RKO (cell line): ENCODE data around the gene TNF.
A peak's percentile ranks its signal among the peaks of the same experiment; 100 is the strongest.

ENCODE experiments used
- DNase-seq: peaks from one replicate; pipeline ENCODE4 v3.0.0-alpha.2; 2016; ENCODE audit warnings: low spot score

The TNF gene

DNA sequence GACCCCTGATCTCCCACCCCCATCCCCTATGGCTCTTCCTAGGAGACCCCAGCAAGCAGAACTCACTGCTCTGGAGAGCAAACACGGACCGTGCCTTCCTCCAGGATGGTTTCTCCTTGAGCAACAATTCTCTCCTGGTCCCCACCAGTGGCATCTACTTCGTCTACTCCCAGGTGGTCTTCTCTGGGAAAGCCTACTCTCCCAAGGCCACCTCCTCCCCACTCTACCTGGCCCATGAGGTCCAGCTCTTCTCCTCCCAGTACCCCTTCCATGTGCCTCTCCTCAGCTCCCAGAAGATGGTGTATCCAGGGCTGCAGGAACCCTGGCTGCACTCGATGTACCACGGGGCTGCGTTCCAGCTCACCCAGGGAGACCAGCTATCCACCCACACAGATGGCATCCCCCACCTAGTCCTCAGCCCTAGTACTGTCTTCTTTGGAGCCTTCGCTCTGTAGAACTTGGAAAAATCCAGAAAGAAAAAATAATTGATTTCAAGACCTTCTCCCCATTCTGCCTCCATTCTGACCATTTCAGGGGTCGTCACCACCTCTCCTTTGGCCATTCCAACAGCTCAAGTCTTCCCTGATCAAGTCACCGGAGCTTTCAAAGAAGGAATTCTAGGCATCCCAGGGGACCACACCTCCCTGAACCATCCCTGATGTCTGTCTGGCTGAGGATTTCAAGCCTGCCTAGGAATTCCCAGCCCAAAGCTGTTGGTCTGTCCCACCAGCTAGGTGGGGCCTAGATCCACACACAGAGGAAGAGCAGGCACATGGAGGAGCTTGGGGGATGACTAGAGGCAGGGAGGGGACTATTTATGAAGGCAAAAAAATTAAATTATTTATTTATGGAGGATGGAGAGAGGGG is 1.9 kb upstream of the TNF start:
- DNase-seq, result no peak

DNA sequence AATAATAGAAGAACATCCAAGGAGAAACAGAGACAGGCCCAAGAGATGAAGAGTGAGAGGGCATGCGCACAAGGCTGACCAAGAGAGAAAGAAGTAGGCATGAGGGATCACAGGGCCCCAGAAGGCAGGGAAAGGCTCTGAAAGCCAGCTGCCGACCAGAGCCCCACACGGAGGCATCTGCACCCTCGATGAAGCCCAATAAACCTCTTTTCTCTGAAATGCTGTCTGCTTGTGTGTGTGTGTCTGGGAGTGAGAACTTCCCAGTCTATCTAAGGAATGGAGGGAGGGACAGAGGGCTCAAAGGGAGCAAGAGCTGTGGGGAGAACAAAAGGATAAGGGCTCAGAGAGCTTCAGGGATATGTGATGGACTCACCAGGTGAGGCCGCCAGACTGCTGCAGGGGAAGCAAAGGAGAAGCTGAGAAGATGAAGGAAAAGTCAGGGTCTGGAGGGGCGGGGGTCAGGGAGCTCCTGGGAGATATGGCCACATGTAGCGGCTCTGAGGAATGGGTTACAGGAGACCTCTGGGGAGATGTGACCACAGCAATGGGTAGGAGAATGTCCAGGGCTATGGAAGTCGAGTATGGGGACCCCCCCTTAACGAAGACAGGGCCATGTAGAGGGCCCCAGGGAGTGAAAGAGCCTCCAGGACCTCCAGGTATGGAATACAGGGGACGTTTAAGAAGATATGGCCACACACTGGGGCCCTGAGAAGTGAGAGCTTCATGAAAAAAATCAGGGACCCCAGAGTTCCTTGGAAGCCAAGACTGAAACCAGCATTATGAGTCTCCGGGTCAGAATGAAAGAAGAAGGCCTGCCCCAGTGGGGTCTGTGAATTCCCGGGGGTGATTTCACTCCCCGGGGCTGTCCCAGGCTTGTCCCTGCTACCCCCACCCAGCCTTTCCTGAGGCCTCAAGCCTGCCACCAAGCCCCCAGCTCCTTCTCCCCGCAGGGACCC is 981 bp upstream of the TNF start:
- no peak for DNase-seq

- no peak for DNase-seq
Measured at GRCh38 chr6:31575952-31576685, 754 bp downstream of the TNF start.

- DNase-seq, result no peak
Measured at GRCh38 chr6:31576897-31577578, 1.7 kb downstream of the TNF start.

- DNase-seq, result no peak
Measured at GRCh38 chr6:31577579-31577966, 2.2 kb downstream of the TNF start.

- no peak for DNase-seq
Measured at GRCh38 chr6:31578184-31579118, 3.1 kb downstream of the TNF start.

GRCh38 chr6:31579119-31579505 is 3.7 kb downstream of the TNF start:
- DNase-seq, result no peak

GRCh38 chr6:31579546-31580437 is 4.4 kb downstream of the TNF start:
- DNase-seq, result no peak

DNA sequence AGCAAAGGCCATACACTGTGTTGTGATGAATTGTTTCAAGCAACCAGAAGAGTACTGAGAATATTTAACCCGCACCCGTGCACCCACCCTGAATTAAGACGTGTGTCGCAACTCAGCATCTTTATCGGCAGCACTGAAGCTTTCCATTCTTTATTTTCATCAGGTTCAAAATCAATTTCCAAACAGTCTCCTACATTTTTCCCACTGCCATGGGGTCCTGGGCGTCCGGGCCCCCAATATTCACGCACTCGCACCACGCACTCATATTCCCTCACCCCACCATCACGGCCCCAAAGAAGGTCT is 5.0 kb downstream of the TNF start:
- DNase-seq, result no peak

GRCh38 chr6:31580807-31581433 is 5.6 kb downstream of the TNF start:
- peak; percentile 77 for DNase-seq

DNA sequence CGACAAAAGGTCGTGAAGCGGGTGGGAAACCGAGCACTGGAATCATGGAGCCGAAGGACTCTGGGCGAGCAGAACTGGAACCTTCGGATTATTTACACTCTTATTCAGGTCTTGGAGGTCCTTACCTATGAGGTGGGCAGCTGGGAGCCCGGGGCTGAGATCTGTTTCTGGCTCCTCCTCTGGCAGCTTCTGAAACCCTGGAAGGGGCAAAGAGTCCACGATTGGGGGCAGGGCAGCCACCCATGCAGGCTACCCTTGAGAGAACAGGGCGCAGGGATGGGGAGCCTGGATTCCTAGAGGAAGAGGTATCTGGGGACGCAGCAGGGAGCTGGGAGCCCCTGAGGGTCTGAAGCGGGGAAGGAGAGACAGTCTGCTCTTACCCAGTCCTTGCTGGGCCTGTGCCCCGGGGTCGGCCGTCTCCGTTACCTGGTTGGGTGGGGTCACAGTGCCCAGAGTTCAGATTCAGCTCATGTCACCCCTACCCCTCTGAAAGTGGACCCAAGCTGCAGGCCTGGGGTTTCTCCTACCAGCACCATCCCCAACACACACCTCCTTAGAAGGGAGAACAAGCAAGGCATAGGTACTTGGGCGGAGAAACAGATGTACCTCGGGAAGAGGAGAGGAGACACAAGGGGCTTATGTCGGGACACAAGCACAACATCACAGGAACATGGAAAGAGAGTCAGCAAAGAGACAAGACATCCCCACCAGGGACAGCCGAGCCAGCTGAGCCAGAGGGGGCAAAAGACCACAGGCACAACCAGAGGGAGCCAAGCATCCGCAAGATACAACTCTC is 6.3 kb downstream of the TNF start:
- DNase-seq, result no peak

DNA sequence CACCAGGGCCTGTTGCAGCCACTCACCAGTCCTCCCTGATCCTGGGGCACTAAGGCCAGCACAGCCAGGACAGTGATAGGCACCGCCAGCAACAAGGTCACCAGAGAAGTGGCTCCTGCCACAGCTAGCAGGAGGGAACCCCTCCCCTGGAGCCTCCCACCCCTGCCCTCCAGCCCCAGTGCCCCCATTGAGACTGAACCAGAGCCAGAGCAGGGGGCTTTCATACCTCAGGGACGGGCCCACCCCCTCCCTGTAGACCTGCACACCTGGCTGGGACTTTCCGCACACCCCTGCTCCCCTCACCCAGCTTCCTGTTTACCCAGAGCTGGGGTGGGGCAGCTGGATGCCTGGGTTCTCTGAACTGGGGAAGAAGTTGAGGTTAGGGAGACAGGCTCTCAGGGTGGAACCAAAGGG is 6.9 kb downstream of the TNF start, which contains the start of gene LTB:
Gene LTB, minus strand, starts transcription at position 195 of the 414 bp plus-strand sequence. Its CDS starts 7 bp downstream, at position 188.
- no peak for DNase-seq

DNA sequence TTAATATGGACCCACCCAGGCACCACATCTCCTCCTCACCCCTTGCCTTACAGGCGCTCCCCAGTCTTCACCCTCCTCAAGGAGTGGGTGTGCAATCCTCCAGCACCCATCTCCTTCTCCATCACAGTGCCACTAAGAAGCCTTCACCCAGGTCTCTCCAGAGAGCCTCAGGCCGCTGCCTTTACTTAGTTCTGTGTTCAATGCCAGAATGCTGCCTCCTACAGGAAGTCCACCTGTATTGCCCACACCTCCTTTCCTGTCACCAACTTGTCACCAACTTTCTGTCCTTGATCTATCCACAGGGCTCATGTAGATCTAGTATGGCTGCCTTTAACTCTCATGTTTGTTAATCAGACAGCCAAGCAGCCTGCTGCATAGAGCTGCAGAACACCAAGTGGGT is 10.1 kb downstream of the TNF start:
- DNase-seq, result no peak

DNA sequence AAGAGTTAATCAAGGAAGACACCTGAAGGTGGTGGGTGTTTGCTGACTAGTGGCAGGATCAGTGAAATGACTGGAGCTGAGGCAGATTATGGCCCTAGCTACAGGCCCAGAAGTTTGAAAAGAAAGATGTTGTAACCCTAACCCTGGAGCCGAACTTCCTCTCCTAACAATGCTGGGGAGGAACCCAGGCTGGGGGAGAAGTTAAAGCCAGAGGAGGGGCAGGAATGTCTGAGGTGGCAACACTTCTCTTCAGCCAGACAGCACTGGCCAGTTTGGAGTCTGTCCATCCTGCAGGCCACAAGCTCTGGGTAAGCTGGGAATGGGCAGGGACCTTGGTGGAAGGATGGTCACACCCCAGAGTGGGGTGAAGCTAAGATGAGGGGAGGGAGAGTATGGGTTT is 10.6 kb downstream of the TNF start, which contains the start of gene LST1:
Gene LST1, plus strand, starts transcription at position 270 of the 400 bp plus-strand sequence. CDS start 1,023 bp downstream, outside the sequence.
- no peak for DNase-seq

DNA sequence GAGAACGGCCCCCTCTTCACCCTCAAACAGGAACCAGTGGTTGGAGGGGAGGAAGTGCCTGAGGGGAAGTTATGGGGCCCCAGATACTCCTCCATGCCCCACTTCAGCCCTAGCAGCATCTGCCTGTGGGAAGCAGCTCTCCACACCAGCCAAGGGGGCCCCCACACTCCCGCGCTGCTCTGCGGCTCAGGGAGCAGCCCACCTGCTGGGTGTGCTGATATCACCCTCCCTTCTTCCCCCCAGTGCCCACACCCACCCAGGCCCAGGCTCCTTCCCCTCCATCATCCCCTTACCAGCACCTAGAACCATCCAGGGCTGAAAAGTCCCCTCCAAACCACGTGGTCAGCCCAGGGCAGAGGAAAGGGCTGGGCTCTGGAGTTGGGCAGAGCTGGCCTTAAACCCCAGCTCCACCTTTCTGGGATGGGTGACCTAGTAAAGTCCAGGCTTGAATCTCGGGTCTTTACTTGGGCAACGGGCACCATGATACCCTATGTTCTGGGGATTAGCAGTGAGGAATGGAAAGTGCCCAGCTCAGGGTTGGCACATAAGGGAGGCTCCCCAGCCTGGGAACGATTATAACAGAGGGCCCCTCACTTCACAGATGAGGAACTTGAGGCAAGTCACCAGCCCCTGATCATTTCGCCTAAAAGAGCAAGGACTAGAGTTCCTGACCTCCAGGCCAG is 11.4 kb downstream of the TNF start:
- DNase-seq, result no peak

DNA sequence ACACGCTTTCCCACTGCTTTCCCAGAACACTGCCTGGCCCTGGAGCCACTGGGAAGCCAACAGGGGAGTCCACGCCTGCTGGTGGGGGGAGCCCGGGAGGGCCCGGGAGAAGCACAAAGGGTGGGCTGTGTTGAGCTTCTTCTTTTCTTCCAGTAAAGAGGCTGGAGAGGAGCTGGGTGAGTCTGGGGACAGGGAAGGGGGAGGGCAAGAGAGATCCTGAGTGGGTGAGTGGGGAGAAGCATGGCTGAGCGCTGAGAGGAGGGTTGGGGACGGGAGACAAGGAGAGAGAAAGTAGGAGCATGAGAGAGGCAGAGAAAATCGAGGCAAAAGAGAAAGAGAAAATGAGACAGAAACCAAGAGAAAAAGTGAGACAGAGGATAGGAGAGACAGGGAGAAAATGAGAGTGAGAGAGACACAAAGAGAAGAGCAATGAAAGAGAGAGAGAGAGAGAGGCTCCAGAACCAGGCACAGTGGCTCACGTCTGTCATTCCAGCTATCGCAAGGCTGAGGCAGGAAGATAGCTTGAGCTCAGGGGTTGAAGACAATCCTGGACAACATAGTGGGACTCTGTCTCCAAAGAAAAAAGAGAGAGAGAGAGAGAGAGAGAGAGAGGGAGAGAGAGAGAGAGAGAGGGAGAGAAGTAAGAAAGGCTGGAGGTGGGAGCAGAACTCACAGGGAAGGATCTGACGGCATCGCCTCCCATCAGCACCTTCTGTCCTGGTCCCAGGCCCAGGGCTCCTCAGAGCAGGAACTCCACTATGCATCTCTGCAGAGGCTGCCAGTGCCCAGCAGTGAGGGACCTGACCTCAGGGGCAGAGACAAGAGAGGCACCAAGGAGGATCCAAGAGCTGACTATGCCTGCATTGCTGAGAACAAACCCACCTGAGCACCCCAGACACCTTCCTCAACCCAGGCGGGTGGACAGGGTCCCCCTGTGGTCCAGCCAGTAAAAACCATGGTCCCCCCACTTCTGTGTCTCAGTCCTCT is 12.7 kb downstream of the TNF start:
- no peak for DNase-seq
